Measurements from ENCODE around the gene CHRNA10.

GRCh38 chr11:3712274-3712673 is 41.1 kb upstream of the CHRNA10 start:
- TF ChIP-seq REST (IDR thresholded peaks at IDR 0.05; ENCODE audit: low read depth) (no peak), MAX (IDR thresholded peaks at IDR 0.05) (no peak), FOXM1 (IDR thresholded peaks at IDR 0.05; ENCODE audit: borderline replicate concordance, low read depth) (no peak)
